K562 (cell line): ENCODE data around the gene POLD2. TPM values are rescaled to one million over a fixed set of nuclear protein-coding genes. Genes with fewer than 3 reads are reported as not detected.

ENCODE experiments used
- ATAC-seq: fragments of 200-7000 bp; cut with Tn5 transposase; 3 replicates; pipeline ENCODE4 v1.9.1; 2020; ENCODE audit warnings: moderate library complexity
- BruUV-seq: library from RNA; stranded (reverse); fragments of 400-500 nt; replicated peaks from 2 replicates; lab custom pipeline; 2021; lab: Mats Ljungman, UMichigan
- CTCF ChIA-PET: fragments of 300-600 bp; formaldehyde crosslinking; extraction: SDS; loops from one replicate; lab custom pipeline; 2021; ENCODE audit warnings: low intra/inter-chr PET ratio; lab: Yijun Ruan, JAX
- POLR2A ChIA-PET: fragments of 300-600, 350-650 bp; sonication (Branson Sonifier 250); formaldehyde crosslinking; extraction: SDS; loops from one replicate; lab custom pipeline; 2021; ENCODE audit warnings: antibody characterized with exemption, inconsistent platforms; lab: Yijun Ruan, JAX
- DNase-seq, 4 experiments: peaks; one replicate each; pipeline versions ENCODE4 v3.0.0 to v3.0.0-alpha.2; 2011 to 2018; ENCODE audit warnings: low spot score in 3 of 4, mixed read lengths in 3 of 4; ENCODE audit errors: extremely low read depth in 1 of 4
- FAIRE-seq: peaks from 2 replicates; lab custom pipeline; 2011; peaks lifted over from hg19 to GRCh38; lab: Jason Lieb, UNC
- H2AFZ ChIP-seq: 2 replicates; pipeline ENCODE4 v1.6.0; 2011; ENCODE audit warnings: low read depth, low read length, control low read depth, inconsistent platforms
- H3K27ac ChIP-seq: fragments of 200-600 bp; 3 replicates; pipeline ENCODE4 v1.8.0; 2011; ENCODE audit warnings: low read depth, mild to moderate bottlenecking, control low read depth, inconsistent platforms, low read length, moderate library complexity, mixed read lengths; ENCODE audit errors: extremely low read depth
- H3K27me3 ChIP-seq, 2 experiments: fragments of 300-600 bp in 1 of 2; 2 replicates in 1 of 2; 3 replicates in 1 of 2; pipeline versions ENCODE4 v1.6.0 to v1.8.0; 2011; ENCODE audit warnings: inconsistent platforms in 2 of 2, low read length in 2 of 2, mild to moderate bottlenecking in 1 of 2, mixed read lengths in 1 of 2, moderate library complexity in 1 of 2; ENCODE audit not compliant: control insufficient read depth in 2 of 2, insufficient read depth in 2 of 2
- H3K36me3 ChIP-seq: fragments of 300-600 bp; 3 replicates; pipeline ENCODE4 v1.8.0; 2011; ENCODE audit warnings: mild to moderate bottlenecking, low read length, inconsistent platforms; ENCODE audit not compliant: control insufficient read depth, insufficient read depth
- H3K4me1 ChIP-seq, 2 experiments: fragments of 200-600 bp in 1 of 2; replicated peaks in 1 of 2; 2 replicates in 1 of 2; 3 replicates in 1 of 2; pipeline versions ENCODE4 v1.5.1 to v1.8.0; 2011; ENCODE audit warnings: inconsistent platforms in 2 of 2, low read length in 2 of 2, mild to moderate bottlenecking in 1 of 2, mixed read lengths in 1 of 2, moderate library complexity in 1 of 2; ENCODE audit not compliant: control insufficient read depth in 2 of 2, insufficient read depth in 2 of 2
- H3K4me2 ChIP-seq: 2 replicates; pipeline ENCODE4 v1.6.1; 2011; ENCODE audit warnings: low read length, control low read depth, inconsistent platforms, mixed read lengths; ENCODE audit not compliant: insufficient read depth
- H3K4me3 ChIP-seq: fragments of 200-600 bp; sonication (generic), shearing (Covaris generic); 2 replicates; pipeline ENCODE4 v1.5.1; 2016; ENCODE audit warnings: control low read depth, inconsistent platforms
- H3K79me2 ChIP-seq: fragments of 200-600 bp; 3 replicates; pipeline ENCODE4 v1.8.0; 2011; ENCODE audit warnings: low read length, inconsistent platforms; ENCODE audit not compliant: control insufficient read depth, insufficient read depth
- H3K9ac ChIP-seq, 2 experiments: 2 replicates each; pipeline versions ENCODE4 v1.6.0 to v1.6.1; 2011; ENCODE audit warnings: low read depth in 2 of 2, low read length in 2 of 2, control low read depth in 1 of 2, inconsistent platforms in 1 of 2, mild to moderate bottlenecking in 1 of 2, mixed read lengths in 1 of 2; ENCODE audit not compliant: insufficient read depth in 1 of 2
- H3K9me1 ChIP-seq: one replicate; pipeline ENCODE4 v1.6.0; 2011; ENCODE audit warnings: inconsistent platforms, mild to moderate bottlenecking, low read length, moderate library complexity; ENCODE audit not compliant: control insufficient read depth, insufficient read depth
- H3K9me3 ChIP-seq: replicated peaks from 2 replicates; pipeline ENCODE4 v1.5.1; 2011; ENCODE audit warnings: low read depth, low read length, inconsistent platforms; ENCODE audit not compliant: control insufficient read depth, insufficient read depth
- H4K20me1 ChIP-seq: replicated peaks from 2 replicates; pipeline ENCODE4 v1.6.1; 2011; ENCODE audit warnings: low read length, inconsistent platforms, mixed read lengths; ENCODE audit not compliant: control insufficient read depth, insufficient read depth
- CTCF ChIP-seq, 3 experiments: IDR thresholded peaks in 2 of 3; conservative IDR thresholded peaks in 1 of 3; 2 replicates each; pipeline ENCODE4 v1.5.1; 2011 to 2012; ENCODE audit warnings: low read length in 3 of 3, mild to moderate bottlenecking in 3 of 3, control low read depth in 2 of 3, improper control_type of control experiment in 1 of 3, inconsistent platforms in 1 of 3, low read depth in 1 of 3, mixed read lengths in 1 of 3, moderate library complexity in 1 of 3; ENCODE audit not compliant: insufficient read depth in 2 of 3
- PTBP1 ChIP-seq: fragments of 200-400 bp; formaldehyde crosslinking; IDR thresholded peaks from 2 replicates; pipeline ENCODE4 v1.6.1; 2017; ENCODE audit warnings: low read depth, low read length
- UBTF ChIP-seq, 2 experiments: IDR thresholded peaks; 2 replicates each; pipeline ENCODE4 v1.6.1; 2012; ENCODE audit warnings: improper control_type of control experiment in 2 of 2, low read depth in 2 of 2, low read length in 2 of 2, borderline replicate concordance in 1 of 2
- WGBS: fragments of 100-300 bp; shearing (Covaris generic); methylation state at CpG from one replicate; pipeline ENCODE4 v1.1.6; 2016; ENCODE audit warnings: low coverage, mixed read lengths; ENCODE audit not compliant: insufficient coverage; ENCODE audit errors: missing lambda C conversion rate; 5-methylcytosine and 5-hydroxymethylcytosine counted together
- in situ Hi-C: fragments of 300-500 bp; cut with MboI; formaldehyde crosslinking; loops from 4 replicates; pipeline ENCODE4 v1.15.0; 2018; ENCODE audit warnings: inconsistent platforms, mixed read lengths
- intact Hi-C: fragments of 100-400 bp; cut with micrococcal nuclease; formaldehyde crosslinking; loops from 2 replicates; pipeline ENCODE4 v1.14.2; 2022
- polyA plus RNA-seq, 8 experiments: library from polyadenylated mRNA; depleted of rRNA in 4 of 8; stranded (reverse) in 5 of 8; unstranded in 3 of 8; fragments of >200 nt; fragmentation: Nextera tagmentation in 2 of 8; fragmentation: Illumina TruSeq in 1 of 8; extraction: Ambion mirVana in 2 of 8; extraction: Trizol in 1 of 8; gene quantifications; 2 replicates each; pipeline versions ENCODE4 v1.2.1 to v1.2.3, GENCODE V29; 2011 to 2014; ENCODE audit warnings: inconsistent platforms in 1 of 8, missing spikeins in 1 of 8
- total RNA-seq, 7 experiments: library from RNA; depleted of rRNA in 6 of 7; stranded (reverse); fragments of >200 nt in 6 of 7; fragmentation: Illumina TruSeq in 2 of 7; extraction: Trizol in 2 of 7; gene quantifications; 2 replicates each; pipeline versions ENCODE4 v1.2.1 to v1.2.3, GENCODE V29; 2011 to 2021; ENCODE audit warnings: low replicate concordance in 1 of 7

The POLD2 gene
- total and polyA plus RNA-seq, 9 of the 15 experiments (the other 6 are each of a cell fraction or from before 2014, with no cell fraction given), result 29.7 to 259 (median 225) TPM

- H4K20me1 ChIP-seq, result peaks cover 23% of the 10 kb centered on the region
- ChIA-PET POLR2A (interaction anchor here (0.8 kb wide), 1 partner anchor 14 kb away, joined by 3 read pairs; the partner anchor contains the start of gene POLD2), CTCF (no interaction called here)
- TF ChIP-seq UBTF (IDR thresholded peaks at IDR 0.05; ENCODE audit: borderline replicate concordance in 1 of 2, low read depth in 2 of 2, low read length in 2 of 2) (no peak), CTCF (IDR thresholded peaks at IDR 0.05 in 2 of 3, conservative IDR thresholded peaks at IDR 0.05 in 1 of 3; ENCODE audit: insufficient read depth in 2 of 3, low read depth in 1 of 3, low read length in 3 of 3) (peak; percentile 3 to 43 (median 20); a peak in 2 of 6 replicates), PTBP1 (no peak)
- in situ Hi-C loops, result no loop called here
- FAIRE-seq, result no peak
- no peak overlapping the region for H3K4me3 ChIP-seq
- H2AFZ ChIP-seq, result no peak overlapping the region
- H3K9ac ChIP-seq, result peak overlapping the region in 1 of 2 experiments; percentile 51; a peak in 1 of 4 replicates
- H3K27ac ChIP-seq, result no peak overlapping the region
- no peak overlapping the region for H3K4me2 ChIP-seq
- peaks cover under 1% of the 10 kb centered on the region; the same call in 1 of the 3 replicates for H3K36me3 ChIP-seq
- intact Hi-C loops, result no loop called here
- DNase-seq, result peak in 2 of 4 experiments; percentile 45 to 48
- peaks cover 19 to 51% of the 10 kb centered on the region in 2 experiments; a peak in 4 of 5 replicates for H3K27me3 ChIP-seq
- H3K9me3 ChIP-seq, result no peaks in the 10 kb centered on the region
- BruUV-seq, result no TSS peak
- WGBS, result 14% methylated on average over 12 of the region's 21 CpGs
- H3K9me1 ChIP-seq, result peaks cover 9% of the 10 kb centered on the region
- peaks cover 10 to 63% of the 10 kb centered on the region in 2 experiments; a peak in 4 of 5 replicates for H3K4me1 ChIP-seq
- H3K79me2 ChIP-seq, result no peaks in the 10 kb centered on the region
- peak; percentile 20; the same call in 2 of the 3 replicates for ATAC-seq
These were observed 14.3 kb downstream of the POLD2 start for GRCh38 chr7:44108768-44109750.
